HL-60/S4 treated with phorbol 12-myristate 13-acetate at 8.2 ng/mL for 4 days and 3 days (cell line): Measurements from ENCODE around the gene POLR3H.

Source experiments
- in situ Hi-C: fragments of 300-500 bp; cut with MboI; formaldehyde crosslinking; loops from 2 replicates; pipeline ENCODE4 v1.15.0; 2022; ENCODE audit warnings: low sequenced_read_pairs

The POLR3H gene

DNA sequence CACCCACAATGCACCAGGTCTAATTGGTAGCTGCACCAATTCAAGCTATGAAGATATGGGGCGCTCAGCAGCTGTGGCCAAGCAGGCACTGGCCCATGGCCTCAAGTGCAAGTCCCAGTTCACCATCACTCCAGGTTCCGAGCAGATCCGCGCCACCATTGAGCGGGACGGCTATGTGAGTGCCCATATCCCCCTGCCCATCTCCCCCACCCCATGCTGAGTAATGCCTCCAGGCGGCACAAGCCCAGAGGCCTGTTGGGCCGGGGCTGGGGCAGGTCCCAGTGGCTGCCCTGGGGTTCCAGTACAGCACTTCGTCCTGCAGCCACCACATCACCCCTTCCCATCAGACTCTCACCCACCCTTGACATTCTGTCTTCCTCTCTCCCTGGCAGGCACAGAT, 21.5 kb downstream of the POLR3H start:
- in situ Hi-C loops = no loop called here

DNA sequence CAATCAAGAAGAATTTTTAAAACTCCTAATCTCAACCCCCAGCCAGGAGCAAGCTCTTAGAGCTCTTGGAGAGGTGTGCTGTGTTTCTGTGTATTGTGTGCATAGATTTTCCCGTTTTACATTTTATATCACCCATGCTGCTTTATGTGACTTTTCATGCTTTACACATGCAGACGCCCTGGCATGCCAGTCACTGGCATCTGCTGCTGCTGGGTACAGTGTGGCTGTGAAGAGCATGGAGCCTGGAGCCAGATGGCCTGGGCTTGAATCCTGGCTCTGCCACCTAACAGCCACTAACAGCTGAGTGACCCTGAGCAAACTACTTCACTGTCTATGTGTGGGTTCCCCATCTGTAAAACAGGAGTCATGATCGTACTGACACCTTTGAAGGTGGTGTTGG, 23.1 kb downstream of the POLR3H start:
- in situ Hi-C loops = no loop called here

DNA sequence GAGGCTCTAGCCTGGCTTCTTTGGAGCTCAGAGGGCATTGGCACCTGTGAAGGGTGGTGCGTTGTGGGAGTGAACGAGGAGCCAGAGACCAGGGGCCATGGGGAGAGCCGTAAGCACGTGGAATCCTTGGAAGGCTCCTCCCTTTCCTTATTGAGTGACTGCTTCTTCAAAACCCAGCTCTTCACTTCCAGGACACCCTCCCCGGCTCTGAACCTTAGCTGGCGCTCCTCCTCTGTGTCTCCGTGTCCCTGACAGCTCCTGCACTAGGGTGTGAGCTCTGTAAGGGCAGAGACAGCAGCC, 26.3 kb downstream of the POLR3H start:
- in situ Hi-C loops = loop anchor here (10.0 kb wide), 1 partner anchor 113 kb away; no protein-coding TSS in a partner anchor

DNA sequence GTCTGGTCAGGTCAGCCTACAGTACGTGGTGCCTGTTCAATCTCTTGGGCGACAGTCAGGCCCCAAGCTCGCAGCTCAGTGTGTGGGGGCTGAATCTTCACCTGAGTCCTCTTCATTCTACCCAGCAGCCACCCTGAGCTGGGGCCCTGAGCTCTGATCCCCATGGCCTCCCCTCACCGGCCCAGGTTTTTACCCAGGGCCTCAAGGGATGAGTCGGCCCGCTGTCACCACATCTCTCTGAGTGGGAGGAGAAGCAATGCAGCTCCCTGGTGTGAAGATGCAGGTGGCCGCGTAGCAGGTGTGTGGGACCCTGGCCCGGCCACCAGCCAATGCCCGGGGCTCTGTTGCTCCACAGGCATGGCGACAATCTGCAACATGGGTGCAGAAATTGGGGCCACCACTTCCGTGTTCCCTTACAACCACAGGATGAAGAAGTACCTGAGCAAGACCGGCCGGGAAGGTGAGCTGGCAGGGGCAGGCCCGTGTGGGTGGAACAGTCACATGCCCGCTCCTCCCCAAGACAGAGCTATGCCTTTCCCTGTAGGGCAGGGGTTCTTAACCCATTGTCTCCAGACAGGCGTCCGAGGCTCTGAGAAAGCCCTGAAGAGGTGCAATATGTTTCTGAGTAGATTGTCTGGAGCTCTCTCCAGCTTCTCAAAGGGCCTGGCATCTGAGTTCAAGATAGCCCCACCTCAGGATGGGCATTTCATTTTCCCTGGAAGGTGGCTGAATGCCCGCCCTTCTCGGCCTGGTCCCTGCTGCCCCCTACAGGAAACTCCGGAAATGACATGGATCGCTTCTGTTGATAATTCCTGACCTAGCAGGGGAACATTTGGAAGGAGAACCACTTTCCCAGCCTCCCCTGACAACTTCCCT, 26.9 kb downstream of the POLR3H start:
- in situ Hi-C loops = loop anchor here (10.0 kb wide), 1 partner anchor 113 kb away; no protein-coding TSS in a partner anchor

DNA sequence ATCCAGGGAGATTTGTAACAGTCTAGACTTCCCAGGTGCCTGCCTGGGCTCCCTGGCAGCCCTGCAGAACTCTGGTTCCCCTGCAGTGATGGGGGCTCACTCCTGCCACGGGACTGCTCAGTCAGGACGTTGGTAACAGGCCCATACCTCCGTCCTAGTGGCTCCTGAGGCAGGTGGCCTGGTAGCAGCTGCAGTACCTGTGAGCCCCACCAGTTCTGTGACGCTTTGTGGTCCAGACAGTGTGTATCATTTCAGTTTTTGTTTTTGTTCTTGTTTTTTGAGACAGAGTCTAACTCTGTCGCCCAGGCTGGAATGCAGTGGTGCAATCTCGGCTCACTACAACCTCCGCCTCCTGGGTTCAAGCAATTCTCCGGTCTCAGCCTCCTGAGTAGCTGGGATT, 27.8 kb downstream of the POLR3H start:
- in situ Hi-C loops = loop anchor here (10.0 kb wide), 1 partner anchor 112 kb away; no protein-coding TSS in a partner anchor

DNA sequence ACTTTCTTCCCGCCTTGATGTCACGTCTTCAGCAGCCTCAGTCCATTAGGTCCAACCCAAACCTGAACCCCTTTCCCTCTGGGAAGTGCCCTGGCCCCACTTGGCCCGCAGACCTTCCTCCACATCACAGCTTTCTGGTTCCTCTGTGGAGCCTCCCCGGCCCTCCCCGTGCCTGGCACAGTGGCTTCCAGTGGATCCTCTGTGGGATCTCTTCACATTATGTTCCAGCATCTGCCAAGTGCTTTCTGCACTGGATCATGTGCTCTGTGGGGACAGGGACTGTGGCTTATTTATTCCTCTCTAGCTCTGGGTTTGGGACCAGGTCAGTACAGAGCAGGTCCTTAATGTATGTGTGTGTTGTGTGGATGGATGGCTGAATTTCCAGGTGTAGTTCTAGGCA, 30.9 kb downstream of the POLR3H start:
- in situ Hi-C loops = loop anchor here (10.0 kb wide), 1 partner anchor 109 kb away; no protein-coding TSS in a partner anchor

DNA sequence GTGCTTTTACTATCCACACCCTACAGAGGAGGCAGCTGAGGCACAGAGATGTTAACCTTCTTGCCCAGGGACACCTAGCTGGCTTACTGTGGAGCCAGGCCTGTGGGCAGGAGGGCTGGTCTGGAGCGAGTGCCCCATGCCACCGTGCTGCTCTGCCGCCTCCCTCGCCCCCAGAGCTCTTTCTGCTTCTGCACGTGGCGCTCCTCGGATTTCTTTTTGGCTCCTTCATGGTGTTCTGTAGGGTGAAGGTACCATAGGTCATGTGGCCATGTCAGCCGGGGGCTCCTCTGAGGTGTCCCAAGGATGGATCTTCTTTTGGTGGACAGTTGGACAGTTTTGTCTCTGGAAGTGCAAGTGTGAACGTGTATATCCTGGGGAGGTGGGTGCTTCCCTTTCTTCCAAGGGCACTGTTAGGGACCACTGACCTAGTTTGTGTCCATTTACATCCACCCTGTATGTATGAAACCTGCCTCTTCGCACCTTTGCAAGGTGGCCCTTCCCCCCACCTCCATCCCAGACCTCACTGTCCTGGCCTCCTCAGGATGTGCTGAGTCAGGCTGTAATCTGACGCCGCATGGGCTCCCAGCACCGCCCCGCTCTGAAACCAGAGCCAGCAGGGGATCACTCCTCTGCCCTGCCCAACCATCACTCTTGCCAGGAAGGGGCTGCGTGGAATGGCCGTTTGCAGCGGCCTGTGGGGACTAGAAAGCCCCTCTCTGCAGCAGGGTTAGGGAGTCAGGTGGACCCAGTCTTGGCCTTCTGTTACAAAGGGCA, 31.7 kb downstream of the POLR3H start:
- in situ Hi-C loops = loop anchor here (10.0 kb wide), 1 partner anchor 108 kb away; no protein-coding TSS in a partner anchor

DNA sequence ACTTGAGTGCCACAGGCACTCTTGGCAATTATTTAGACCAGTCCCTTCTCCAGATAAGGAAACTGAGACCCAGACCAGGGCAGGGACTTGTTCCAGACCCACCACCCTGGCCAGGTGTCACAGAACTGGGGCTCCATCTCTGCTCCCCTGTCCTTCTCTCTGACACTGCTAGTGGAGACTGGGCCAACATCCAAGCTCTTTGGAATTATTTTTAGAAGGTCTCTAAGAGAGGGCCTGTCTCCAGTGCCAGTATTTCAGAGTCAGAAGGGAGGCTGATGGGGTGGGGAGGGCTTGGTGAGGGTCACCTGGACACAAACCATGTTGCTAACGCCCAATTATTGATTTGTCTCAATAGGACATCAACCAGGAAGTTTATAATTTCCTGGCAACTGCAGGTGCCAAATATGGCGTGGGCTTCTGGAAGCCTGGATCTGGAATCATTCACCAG, 32.7 kb downstream of the POLR3H start:
- in situ Hi-C loops = loop anchor here (10.0 kb wide), 1 partner anchor 107 kb away; no protein-coding TSS in a partner anchor

DNA sequence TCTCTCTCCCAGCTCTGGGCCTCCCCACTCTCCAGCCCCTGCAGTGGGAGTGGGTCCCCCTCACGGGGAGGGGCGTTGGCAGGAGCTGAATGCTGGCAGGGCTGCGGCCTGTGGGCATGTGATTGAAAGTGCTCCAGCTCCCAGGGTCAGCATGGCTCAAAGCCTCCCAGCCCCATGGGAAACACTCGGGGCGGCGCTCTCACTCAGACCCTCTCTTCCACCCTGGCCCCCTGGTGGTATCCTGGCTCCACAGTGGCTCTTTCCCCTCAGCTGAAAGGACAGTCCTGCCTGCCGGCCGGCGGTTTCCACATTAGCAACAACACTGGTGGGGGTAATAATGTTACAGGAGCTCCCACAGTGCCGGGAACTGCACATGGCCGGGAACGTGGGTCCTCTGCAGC, 35.5 kb downstream of the POLR3H start:
- in situ Hi-C loops = no loop called here

DNA sequence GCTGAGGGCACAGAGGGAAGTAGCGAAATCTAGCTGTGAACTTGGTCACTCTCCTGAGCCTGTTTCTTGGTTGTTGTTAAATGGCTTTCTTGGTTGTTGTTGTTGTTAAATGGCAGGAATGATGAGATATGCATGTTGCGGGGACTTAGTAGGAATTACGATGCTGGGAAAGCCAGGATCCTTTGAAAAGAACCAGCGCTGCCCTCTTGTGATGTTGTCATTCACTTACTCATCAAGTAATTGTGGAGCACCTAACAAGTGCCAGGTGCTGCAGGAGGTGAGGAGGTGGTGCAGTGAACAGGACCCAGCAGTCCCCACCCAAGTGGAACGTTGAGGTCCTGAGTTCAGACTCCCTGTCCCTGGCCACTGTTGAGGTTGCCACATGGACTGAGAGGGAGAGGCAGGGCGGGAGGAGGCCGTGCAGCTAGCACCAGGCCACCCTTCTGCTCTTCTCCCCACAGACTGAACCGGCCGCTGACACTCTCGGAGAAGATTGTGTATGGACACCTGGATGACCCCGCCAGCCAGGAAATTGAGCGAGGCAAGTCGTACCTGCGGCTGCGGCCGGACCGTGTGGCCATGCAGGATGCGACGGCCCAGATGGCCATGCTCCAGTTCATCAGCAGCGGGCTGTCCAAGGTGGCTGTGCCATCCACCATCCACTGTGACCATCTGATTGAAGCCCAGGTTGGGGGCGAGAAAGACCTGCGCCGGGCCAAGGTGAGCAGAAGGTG, 36.8 kb downstream of the POLR3H start:
- in situ Hi-C loops = no loop called here

DNA sequence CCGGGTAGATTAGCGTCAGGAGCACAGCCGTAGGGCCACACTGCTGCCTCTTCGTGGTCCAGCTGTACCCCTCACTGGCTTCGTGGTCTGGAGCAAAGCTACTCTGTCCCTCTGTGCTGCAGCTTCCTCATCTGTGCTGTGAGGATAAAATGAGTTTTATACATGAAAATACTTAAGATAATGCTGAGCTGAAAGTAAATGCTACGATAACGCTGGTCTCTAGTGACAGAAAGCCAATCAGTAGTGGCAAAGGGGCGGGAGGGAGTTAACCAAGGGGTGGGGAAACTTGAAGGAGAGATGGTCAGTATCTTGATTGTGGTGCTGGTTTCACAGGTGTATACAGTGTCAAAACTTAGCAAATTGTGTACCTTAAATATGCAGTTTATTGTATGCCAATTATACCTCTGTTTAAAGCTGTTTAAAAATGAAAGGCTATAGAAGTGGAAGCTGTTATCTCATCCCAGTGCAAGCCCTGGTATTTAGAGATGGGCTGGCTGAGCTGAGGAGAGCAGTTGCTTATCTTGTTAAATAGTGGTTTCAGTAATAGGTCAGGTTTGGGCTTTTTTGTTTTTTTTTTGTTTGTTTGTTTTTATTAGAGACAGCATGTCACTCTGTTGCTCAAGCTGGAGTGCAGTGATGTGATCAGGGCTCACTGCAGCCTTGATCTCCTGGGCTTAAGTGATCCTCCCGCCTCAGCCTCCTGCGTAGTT, 38.6 kb downstream of the POLR3H start:
- in situ Hi-C loops = no loop called here

DNA sequence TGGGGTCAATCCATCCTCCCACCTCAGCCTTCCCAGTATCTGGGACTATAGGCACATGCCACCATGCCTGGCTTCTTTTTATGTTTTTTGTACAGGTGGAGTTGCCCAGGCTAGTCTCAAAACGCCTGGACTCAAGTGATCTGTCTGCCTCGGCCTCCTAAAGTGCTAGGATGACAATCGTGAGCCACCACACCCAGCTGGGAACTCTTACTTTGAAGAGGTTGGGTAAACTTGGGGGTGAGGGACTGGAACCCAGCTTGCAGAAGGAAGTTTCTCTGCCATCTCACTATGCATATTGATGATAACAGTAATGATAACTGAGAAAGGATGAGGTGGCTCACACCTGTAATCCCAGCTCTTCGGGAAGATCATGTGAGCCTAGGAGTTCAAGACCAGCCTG, 39.5 kb downstream of the POLR3H start:
- in situ Hi-C loops = no loop called here

DNA sequence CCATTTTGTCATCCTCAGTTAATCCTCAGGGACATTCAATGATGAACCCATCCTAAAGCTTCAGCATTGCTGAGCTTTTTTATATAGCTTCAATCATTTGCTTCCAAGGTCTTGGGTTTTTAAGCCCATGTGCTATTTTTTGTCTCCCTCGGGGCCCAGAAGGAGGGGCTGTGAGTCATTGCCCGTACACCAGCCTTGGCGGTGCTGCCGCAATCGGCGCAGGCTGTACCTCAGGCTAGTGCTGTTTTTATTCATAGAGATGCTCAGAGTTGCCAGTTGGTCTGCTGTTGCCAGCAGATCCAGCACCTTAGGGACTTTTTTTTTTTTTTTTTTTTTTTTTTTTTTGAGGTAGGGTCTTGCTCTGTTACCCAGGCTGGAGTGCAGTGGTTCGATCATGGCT, 39.9 kb downstream of the POLR3H start:
- in situ Hi-C loops = no loop called here

DNA sequence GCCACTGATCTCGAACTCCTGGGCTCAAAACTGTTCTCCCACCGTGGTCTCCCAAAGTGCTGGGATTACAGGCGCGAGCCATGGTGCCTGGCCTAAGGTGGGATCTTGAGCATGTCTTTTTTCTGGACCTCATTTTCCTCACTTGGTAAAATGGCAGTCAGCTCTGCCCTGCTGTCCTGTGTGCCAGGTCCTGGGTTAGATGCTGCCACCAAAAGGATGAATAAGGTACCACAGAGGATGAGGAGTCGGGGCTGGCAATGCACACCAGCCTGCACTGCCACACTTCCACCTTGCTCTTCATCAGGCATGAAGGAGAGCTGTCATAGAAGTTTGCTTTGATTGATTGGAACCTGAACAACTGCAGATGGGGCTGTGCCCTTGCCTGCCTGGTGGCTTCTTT, 43.1 kb downstream of the POLR3H start:
- in situ Hi-C loops = no loop called here

DNA sequence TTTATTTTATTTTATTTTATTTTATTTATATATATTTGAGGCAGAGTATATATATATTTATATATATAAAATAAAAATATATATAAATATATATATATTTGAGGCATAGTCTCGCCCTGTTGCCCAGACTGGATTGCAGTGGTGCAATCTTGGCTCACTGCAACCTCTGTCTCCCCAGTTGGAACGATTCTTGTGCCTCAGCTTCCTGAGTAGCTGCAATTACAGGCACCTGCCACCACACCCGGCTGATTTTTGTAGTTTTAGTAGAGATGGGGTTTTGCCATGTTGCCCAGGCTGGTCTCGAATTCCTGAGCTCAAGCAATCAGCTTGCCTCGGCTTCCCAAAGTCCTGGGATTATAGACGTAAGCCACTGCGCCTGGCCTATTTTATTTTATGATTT, 44.0 kb downstream of the POLR3H start:
- in situ Hi-C loops = no loop called here

DNA sequence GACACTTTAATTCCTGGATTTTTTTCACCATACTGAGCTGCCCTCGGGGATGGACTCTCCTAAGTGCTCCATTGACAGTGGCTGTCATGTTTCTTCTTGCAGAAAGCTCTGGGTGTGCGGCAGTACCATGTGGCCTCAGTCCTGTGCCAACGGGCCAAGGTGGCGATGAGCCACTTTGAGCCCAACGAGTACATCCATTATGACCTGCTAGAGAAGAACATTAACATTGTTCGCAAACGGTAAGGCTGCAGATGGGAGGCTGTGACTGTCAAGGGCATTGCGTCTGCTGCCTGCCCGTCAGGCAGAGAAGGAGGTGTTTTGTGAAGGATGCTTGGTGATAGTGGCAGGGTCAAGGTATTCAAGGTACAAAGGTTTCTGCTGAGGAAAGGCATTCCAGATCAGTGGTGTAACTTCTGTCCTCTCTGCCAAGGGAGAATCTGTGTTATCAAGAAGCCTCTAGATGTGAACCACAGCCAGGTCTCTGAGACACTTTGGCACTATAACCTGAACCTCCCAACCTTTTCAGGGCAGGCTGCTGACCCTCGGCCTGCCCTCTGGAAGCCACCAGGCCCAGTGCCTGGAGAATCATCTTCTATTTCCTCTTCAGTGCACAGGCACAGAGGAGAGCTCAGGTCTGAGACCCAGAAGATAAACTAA, 44.5 kb downstream of the POLR3H start:
- in situ Hi-C loops = no loop called here

DNA sequence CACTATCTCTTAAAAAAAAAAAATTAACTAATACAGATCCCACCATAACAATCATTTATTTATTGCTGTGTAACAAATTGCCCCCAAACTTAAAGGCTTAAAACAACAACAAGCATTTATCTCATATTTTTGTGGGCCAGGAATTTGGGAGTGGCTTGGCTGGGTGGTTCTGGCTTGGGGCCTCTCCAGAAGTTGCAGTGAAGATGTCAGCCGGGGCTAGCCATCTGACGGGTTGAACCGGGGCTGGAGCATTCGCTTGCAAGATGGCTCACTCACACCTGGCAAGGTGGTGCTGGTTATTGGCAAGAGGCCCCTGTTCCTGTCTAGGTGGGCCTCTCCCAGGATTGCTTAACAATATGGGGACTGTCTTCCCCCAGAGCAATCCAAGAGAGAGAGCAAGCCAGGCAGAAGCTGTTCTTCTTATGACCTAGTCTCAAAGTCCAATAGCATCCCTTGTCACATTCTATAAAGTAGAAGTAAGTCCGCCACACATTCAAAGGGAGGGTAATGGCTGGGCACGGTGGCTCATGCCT, 45.9 kb downstream of the POLR3H start:
- in situ Hi-C loops = no loop called here

DNA sequence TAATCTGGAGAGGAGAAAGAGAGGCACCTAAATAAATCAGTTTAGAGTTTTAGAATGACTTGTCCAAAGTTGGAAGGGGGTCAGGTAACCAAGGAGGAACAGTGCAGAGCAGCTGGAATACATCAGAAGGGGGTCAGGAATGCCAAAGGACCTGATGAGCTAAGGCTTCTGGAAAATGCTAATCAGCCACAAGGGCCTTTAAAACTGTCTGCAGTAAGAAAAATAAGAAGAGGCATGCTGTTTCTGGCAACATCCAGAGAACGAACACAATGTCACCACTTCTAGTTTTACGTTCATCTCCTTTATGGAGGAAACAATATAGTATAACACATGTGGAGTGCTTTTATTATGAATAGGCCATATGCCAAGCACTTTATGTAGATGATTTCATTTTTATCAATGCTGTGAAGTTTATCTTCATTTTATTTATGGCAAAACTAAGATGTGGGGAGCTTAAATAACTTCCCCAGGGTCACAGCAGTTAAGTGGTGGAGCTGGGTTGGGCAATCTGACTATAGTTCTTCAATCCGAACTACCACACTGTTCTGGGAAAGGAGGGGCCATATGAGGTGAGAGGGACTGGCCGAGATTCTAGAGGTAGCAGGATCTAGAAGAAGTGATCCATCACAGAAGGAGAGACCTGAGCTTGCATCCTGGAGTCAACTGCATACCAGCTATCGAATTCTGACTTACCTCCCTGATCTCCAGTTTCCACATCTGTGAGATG, 52.7 kb downstream of the POLR3H start:
- in situ Hi-C loops = no loop called here
